Suprapubic skin (tissue), 4 donors: ENCODE data around the gene BCAS1.

Experiments
- CTCF ChIP-seq, 2 donors: fragments of 200-600 bp in 1 of 2; fragments of 450-650 bp in 1 of 2; sonication (generic) in 1 of 2; IDR thresholded peaks; one replicate each; pipeline ENCODE4 v1.5.1; 2016 to 2019; ENCODE audit warnings: antibody characterized with exemption in 2 of 2, mild to moderate bottlenecking in 1 of 2, moderate library complexity in 1 of 2
- EP300 ChIP-seq: sonication (generic); formaldehyde crosslinking; IDR thresholded peaks from one replicate; pipeline ENCODE4 v1.6.1; 2017; ENCODE audit warnings: antibody characterized with exemption
- POLR2A ChIP-seq, 2 donors: fragments of 450-650 bp; IDR thresholded peaks; one replicate each; pipeline ENCODE4 v1.6.1; 2017; ENCODE audit warnings: antibody characterized with exemption in 2 of 2, mild to moderate bottlenecking in 2 of 2, moderate library complexity in 2 of 2
- POLR2AphosphoS5 ChIP-seq, 3 donors: sonication (generic); formaldehyde crosslinking; IDR thresholded peaks; one replicate each; pipeline ENCODE4 v1.6.1; 2017; ENCODE audit warnings: antibody characterized with exemption in 3 of 3

- TF ChIP-seq CTCF (IDR thresholded peaks at IDR 0.05) (peak; percentile 90 to 95), POLR2A (IDR thresholded peaks at IDR 0.05) (no peak), POLR2AphosphoS5 (IDR thresholded peaks at IDR 0.05) (peak in 1 of 3 donors; percentile 60), EP300 (no peak)
Observed at GRCh38 chr20:53915446-53916172, 154.8 kb downstream of the BCAS1 start.
